ELR (cell line): ENCODE results near the gene ASB18.

ENCODE experiments used
- DNase-seq: peaks from one replicate; pipeline ENCODE4 v3.0.0-alpha.2; 2015; ENCODE audit warnings: low read depth

Gene ASB18

GRCh38 chr2:236173729-236174607 lies 90.2 kb downstream of the ASB18 start:
- DNase-seq = no peak

DNA sequence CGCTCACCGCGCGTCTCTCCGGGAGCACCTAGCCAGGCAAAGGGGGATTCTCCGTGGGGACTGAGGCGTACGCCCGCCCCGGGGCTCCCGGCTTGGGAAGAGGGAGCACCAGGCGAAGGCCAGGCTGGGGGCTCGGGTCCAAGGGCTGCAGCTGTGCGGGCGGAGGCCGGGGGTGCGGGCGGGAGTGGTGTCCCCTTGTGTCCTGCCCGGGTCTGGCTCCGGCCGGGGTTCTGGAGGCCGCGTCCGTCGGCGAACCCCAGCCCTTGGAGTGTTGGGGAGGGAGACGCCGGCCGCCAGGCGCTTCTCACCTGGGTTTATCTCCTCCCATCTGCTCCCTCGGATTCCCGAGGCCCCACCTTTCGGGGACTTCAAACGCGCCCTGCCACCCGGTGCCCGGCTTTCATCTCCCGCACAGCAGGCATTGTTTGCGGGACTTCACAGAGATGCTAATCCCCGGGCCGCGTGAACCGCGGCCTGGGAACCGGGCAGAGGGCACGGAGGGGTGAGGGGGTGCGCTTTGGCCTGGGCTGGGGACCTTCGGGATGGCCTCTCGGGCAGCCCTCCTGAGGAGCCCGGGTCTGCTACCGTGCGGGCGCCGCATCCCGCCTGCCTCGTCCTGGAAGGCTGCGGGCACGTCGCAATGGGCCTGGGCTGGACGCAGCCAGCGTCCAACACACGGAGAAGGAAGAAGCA lies 91.0 kb downstream of the ASB18 start:
- no peak for DNase-seq

DNA sequence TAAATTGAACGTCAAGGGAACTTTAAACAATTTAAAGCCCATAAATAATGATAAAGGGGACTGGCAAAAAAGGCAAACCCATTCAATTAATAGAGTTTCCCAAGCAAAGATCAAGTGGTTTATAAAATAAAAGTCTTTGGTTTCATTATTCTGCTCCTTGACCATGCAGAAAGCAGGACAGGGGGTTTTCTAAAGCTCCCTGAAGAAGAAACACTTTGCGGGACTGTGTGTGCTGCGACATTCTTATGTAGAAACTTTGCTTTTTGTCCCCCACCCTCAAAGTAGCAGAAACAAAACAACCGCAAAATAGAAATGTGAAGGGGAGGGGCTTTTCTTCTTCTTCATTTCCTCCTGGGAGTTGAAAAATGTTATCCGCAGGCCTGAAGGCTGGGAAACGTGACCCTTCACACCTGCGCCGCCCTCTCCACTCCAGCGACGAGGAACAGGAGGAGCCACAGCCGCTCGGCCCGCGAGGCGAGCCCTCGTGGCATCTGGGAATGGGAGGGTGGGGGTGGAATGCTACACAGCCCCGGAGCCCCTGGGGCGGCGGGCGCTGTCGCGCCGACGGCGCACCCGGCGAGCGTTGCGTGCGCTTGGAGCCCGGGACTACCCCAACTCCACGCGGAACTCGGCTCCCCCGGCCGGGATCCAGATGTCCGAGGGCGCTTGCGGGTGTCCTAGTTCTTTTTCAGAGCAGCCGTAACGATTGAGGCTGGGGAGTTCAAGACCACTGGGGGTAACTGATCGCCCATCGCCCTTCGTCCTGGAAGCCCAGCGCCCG lies 91.8 kb downstream of the ASB18 start:
- DNase-seq = no peak

DNA sequence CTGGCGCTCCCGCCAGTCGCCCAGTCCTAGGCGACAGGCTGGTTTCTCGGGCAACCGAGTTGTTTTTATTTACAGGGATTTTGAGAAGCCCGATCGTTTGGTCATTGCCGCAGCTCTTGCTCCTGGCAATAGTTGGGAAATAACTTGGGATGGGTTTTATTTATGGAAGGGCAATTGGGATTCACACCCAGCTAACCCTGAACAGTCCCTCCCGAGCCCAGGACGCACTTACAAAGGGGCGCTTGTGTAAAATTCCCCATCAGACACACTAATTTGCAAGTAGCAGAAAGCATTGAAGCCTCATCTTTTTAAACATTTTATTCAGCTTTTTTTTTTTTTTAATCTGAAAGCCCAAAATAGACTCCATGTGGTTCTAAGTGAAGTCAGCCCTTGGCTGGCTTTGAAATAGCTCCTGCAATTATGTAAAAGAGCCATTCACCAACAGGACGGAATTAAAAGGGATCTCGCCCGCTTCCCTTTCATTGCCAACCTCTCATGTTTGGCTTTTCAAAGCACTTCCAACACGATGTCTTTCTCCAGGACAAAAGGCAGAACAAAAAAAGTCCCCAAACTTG lies 92.4 kb downstream of the ASB18 start:
- no peak for DNase-seq

- DNase-seq = no peak
These were observed 93.0 kb downstream of the ASB18 start for GRCh38 chr2:236171181-236171679.

DNA sequence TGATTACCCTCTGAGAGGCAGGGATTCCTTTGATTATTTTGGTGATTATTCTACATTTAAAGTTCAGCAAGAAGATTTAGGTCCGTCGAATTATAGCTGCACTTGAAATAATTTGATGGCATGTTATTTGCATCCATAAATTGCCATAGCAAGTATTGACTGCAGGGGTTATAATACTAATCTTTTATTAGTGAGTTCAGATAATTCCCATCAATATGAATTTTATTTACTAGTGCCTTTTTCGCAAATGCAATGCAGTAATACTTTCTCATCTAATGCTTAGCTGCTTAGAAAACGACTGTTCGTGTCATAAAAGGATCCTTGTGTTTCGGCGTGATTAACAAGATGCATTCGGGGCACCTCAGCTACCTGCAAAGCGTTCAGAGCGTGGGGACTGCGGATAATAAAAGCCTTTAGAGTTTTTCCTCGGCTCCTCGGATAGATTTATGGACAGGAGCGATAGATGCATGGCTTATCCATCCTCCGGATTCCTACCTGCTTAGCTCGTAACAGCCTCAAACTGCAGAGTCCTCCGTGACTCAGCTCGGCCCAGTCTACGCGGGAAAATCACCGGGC lies 93.5 kb downstream of the ASB18 start:
- DNase-seq = no peak

GRCh38 chr2:236169741-236170589 lies 94.2 kb downstream of the ASB18 start:
- no peak for DNase-seq

DNA sequence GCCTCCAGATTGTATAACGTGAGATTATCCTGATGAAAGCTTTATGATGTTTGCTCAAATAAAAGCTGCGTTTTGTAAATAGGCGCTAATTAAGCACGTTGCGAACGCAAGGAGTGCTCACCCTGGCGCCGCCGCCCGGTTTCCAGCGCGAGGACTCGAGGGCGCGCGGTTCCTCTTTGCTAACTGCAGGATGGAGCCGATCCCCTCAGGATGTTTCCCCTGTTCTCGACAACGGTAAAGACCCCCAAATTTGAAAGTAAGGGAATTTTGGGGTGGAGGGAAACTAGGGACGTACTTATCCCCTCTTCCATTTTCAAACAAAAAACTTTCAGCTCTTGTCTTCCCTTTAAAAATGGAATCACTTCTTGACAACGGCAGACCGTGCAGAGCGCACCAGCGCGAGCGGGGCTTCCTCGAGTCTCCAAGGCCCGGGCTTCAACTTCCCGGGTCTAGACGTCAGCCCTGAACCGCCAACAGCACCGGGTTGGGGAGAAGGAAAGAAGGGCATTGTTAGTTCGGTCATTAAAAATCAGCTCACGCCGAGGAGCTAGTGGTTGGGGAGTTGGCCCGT lies 95.0 kb downstream of the ASB18 start:
- DNase-seq = no peak

GRCh38 chr2:236168110-236169080 lies 95.8 kb downstream of the ASB18 start, which contains the start of gene GBX2:
GBX2 (minus strand) TSS chr2:236168386; CDS start chr2:236167971, 415 bp downstream.
- peak; percentile 33 for DNase-seq

DNA sequence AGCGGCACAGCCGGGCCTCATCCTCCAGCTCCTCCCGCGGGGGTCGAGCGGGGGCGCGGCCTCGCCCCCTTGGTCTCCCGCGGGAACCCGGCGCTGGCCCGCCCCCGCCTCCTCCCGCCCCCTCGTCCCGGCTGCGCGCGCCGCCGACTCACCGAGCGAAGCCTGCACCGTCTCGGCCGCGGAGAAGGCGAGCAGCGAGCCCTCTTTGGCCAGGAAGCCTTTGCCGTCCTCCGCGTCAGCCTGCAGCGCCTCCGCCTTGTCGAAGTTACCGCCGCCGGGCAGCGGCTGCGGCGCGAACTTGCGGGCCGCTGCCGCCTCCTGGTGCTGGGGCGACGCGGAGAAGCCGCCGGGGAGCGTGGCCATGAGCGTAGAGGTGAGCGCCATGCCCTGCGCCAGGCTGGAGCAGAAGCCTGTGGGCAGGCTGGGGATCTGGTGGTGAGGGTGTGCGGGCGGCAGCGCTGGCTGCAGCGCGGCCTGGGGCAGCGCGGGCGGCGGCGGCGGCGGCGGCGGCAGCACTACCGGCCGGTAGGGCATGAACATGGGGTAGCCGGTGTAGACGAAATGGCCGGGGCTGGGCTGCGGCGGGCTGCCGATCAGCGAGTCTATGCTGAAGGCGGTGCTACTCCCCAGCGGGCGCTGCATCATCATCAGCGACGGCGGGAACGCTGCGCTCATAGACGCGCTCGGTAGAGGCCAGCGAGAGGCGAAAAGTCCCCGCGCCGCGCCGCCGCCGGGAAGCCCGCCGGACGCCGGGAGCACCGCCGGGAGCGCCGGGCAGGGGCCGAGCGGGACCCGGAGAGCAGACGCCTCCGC lies 96.7 kb downstream of the ASB18 start:
- DNase-seq = peak; percentile 61

DNA sequence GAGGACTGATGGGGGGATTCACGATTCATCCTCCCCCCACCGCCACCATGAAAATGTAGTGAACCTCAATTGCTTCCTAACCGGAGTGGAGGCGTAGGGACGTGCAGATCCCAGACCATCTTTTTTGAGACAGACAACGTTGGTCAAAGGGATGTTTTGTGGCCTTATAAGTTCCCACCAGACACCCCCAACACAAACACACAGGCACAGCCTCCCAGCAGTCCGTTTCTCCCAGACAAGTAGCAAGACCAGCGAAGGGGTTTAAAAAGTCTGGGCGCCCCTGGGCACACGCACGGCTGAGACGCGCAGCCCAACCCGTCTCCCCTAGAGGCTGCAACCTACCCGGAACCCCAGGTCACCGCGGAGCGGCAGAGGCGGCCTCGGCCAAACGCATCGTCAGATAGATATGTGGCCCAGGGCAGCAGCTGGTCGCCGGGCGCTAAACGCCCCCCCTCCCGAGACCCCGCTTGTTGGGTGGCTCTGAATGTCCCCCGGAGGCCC lies 97.4 kb downstream of the ASB18 start:
- DNase-seq = no peak

GRCh38 chr2:236165842-236166795 lies 98.1 kb downstream of the ASB18 start:
- no peak for DNase-seq

DNA sequence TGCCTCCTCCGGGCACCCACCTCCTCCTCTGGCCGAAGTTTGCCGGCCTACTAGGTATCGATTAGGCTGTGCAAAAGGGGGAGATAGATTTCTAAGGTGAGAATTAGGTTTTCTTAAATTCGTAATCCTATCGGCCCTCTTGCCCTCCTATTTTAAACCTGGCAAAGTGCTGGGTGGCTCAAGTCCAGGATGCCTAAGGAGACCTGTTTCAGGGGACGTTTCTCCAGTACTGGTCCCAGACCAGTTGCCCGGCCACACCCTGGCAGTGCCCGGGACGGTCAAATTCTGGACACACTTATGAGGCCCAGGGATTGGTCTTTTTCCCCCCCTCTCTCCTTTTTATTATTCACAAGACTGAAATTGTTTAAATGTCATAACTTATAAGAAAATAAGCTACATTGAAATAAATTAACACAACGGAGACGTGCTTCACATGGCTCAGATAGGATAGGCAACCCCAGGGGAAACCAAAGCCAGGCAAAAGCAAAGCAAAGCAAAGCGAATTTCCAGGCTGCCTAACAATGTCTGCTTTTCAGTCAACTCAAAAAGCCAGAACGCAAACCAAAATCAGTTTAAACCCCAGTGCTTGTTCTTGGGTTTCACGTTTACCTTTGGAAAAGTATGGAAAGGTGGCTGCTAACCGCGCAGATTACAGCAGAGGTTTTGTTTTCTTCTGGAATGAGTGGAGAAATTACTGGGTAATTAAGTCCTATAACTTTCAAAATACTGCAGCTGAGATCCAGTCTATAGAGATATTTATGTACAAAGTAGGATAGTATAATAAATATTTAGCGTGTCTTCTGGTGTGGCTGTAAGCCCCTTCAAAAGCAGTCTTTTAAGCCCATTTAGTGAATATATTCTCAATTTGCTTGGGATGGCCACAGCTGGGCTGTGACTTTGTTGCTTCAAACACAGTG lies 99.0 kb downstream of the ASB18 start:
- DNase-seq = no peak

- DNase-seq = no peak
These were observed 99.8 kb downstream of the ASB18 start for GRCh38 chr2:236164201-236164924.
